HG03060 (cell line): ENCODE data around the gene SLFN12L.

Experiments
- ATAC-seq: cut with Tn5 transposase; IDR thresholded peaks from one replicate; pipeline ENCODE4 v1.9.1; 2021; ENCODE audit warnings: low read depth, moderate number of reproducible peaks; ENCODE audit not compliant: unreplicated experiment

Gene SLFN12L

DNA sequence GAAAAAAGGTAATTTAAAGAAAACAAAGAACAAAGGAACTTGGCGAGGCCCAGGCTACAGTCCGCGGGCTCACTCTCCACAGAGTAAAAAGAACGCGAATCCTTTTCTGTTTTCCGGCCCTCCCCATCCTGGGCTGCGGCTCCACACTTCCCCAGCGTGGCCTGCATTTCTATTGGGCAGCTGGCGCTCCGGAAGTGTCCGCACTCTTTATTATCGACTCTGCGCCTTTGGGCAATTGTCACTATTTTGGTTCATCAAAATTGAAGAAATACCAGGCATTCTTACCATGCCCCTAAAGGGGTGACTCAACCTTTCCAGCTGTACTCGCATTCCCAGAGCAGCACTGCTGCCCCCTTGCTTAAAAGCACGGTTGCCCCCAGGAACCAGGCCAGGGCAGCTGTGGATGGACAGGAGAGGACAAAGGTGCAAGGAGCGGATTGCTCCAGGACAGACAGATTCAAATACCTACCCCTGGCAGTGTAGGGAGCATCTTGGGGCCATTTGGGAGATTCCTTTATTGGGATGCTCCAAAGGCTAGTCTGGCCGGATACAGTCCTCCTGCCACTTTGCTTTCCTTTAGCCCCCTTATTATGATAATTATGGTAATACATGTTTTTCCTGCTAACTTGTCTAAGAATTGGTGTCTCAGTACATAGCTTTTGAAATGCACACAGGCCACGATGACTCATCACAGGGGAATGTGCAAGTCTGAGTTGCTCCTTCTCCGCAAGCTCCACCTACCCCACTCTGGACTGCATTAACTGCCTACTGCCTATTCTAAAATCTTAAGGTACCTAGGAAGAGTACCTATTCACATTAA, 104.2 kb downstream of the SLFN12L start:
- no peak for ATAC-seq

DNA sequence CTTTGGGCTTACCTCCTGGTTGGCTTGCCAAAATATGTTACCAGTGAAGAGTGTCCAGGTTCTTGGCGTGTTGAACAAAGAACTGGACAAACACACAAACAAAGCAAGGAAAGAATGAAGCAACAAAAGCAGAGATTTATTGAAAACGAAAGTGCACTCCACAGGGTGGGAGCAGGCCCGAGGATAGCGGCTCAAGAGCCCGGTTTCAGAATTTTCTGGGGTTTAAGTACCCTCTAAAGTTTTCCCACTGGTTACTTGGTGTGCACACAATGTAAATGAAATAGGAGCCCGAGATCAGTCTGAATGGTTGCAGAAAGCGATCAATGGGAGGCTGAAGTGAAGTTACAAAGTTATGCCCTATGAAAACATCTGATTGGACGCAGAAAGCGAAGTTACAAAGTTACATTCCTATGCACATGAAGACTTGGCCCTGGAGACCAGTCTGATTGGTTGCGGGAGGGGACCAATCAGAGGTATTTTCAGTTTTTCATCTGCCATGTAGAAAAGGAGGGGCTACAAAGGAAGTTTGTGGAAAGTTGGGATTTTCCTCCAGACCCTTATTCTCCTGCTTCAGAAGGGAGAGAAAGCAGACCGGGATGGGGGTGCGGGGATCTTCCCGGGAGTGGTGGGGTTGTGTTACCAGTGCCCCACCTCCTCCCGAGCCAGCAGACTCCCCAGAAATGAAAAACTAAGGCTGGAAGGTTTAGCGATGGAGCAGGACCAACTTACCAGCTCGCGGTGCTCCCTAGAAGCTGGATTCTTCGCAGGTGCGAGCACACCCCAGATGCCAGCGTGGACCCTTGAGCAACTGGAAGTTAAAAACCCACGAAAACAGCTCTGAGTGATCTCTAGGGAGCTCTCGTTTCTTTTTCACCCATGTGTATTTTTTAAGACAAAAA, 105.1 kb downstream of the SLFN12L start, which contains the start of gene SLFN12:
SLFN12 (minus strand) TSS at position 325 of the 899 bp plus-strand sequence. CDS start 9,472 bp downstream, outside the sequence.
- ATAC-seq = peak; percentile 48

DNA sequence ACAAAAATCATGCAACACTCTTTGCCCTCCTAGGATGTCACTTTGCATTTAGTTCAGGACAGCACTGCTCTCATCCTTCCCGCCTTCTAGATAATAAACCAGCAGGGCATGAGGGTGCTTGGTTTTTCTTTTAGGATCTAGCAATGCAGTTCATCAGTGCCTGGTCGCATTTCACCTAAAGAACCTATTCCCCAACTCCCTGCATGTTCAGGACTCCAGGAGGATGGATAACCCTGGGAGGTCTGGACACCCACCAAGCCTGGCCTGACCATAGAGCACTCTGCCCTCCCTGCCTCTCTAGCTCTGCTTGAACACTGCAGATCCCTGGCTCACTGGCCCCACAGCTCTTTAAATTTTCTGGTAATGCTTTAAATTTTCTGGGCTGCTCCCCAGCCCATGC, 107.8 kb downstream of the SLFN12L start:
- ATAC-seq = no peak

DNA sequence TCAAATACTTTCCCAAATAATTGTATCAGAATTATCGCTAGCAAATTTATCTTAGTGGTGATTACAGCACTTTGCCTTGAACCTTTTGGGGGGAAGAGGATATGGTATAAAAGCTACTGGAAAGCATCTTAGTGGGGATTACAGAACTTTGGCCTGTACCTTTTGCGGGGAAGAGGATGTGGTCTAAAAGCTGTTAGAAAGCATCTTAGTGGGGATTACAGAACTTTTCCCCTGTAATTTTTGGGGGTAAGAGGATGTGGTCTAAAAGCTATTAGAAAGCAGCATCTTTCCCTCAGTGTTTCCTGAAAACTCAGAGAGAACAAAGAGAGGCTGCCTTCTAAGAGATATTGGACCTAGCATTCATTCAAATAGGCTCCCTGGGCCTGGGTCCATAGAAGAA, 109.2 kb downstream of the SLFN12L start:
- ATAC-seq = no peak

DNA sequence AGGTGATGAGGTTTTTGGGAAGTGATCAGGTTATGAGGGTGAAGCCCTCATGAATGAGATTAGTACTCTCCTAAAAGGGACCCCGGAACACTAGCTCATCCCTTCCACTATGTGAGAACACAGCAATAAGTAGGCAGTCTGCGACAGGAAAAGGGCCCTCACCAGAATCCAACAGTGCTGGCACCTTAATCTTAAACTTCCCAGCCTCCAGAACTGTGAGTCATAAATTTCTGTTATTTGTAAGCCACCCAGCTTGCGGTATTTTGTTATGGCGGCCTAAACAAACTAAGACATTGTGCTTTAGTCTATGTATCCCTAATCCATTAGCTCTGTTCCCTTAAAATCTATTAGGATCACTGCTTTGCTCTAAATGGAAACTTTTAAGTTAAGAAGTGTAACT, 113.7 kb downstream of the SLFN12L start:
- no peak for ATAC-seq
